ENCODE measurements around the gene CDKN1C. TPM values are rescaled to one million over a fixed set of nuclear protein-coding genes. Genes with fewer than 3 reads are reported as not detected.

CDKN1C gene
- total RNA-seq, 2 donors from 2014 or later = 10.9 to 18.2 TPM

- DNase-seq = no peak
- H3K27me3 ChIP-seq = no peaks in the 10 kb centered on the region
- no peaks in the 10 kb centered on the region for H3K4me1 ChIP-seq
- TF ChIP-seq CTCF (IDR thresholded peaks at IDR 0.05) = no peak
- H3K36me3 ChIP-seq = no peaks in the 10 kb centered on the region
- no peaks in the 10 kb centered on the region for H3K9me3 ChIP-seq
- no peak overlapping the region for H3K27ac ChIP-seq
- intact Hi-C loops (cut with DNase I) = no loop called here
- H3K4me3 ChIP-seq = no peak overlapping the region
- no peak overlapping the region for H3K9ac ChIP-seq (ENCODE audit: low read depth in 2 of 2, low read length in 2 of 2)
These were observed 42.0 kb downstream of the CDKN1C start for GRCh38 chr11:2843551-2843950.

- H3K27me3 ChIP-seq = no peaks in the 10 kb centered on the region
- intact Hi-C loops (cut with DNase I) = no loop called here
- H3K9ac ChIP-seq (ENCODE audit: low read depth in 2 of 2, low read length in 2 of 2) = no peak overlapping the region
- H3K36me3 ChIP-seq = no peaks in the 10 kb centered on the region
- H3K4me1 ChIP-seq = no peaks in the 10 kb centered on the region
- no peak overlapping the region for H3K27ac ChIP-seq
- H3K4me3 ChIP-seq = no peak overlapping the region
- TF ChIP-seq CTCF (IDR thresholded peaks at IDR 0.05) = no peak
- H3K9me3 ChIP-seq = no peaks in the 10 kb centered on the region
- DNase-seq = no peak
These were observed 42.7 kb downstream of the CDKN1C start for GRCh38 chr11:2842876-2843275.

GRCh38 chr11:2841411-2842190, 44.0 kb downstream of the CDKN1C start:
- Histone ChIP-seq H3K4me1 (no peaks in the 10 kb centered on the region), H3K9me3 (no peaks in the 10 kb centered on the region), H3K27me3 (no peaks in the 10 kb centered on the region), H3K36me3 (no peaks in the 10 kb centered on the region), H3K27ac (no peak overlapping the region), H3K4me3 (no peak overlapping the region), H3K9ac (ENCODE audit: low read depth in 2 of 2, low read length in 2 of 2) (no peak overlapping the region)
- TF ChIP-seq CTCF (IDR thresholded peaks at IDR 0.05) = no peak
- no peak for DNase-seq
- intact Hi-C loops (cut with DNase I) = no loop called here

GRCh38 chr11:2839395-2839943, 46.1 kb downstream of the CDKN1C start:
- intact Hi-C loops (cut with DNase I) = no loop called here
- Histone ChIP-seq H3K9me3 (no peaks in the 10 kb centered on the region), H3K4me3 (no peak overlapping the region), H3K9ac (ENCODE audit: low read depth in 2 of 2, low read length in 2 of 2) (no peak overlapping the region), H3K4me1 (no peaks in the 10 kb centered on the region), H3K27me3 (no peaks in the 10 kb centered on the region), H3K36me3 (no peaks in the 10 kb centered on the region), H3K27ac (no peak overlapping the region)
- no peak for TF ChIP-seq CTCF (IDR thresholded peaks at IDR 0.05)
- no peak for DNase-seq

- H3K9ac ChIP-seq (ENCODE audit: low read depth in 2 of 2, low read length in 2 of 2) = no peak overlapping the region
- intact Hi-C loops (cut with DNase I) = no loop called here
- H3K9me3 ChIP-seq = no peaks in the 10 kb centered on the region
- H3K36me3 ChIP-seq = no peaks in the 10 kb centered on the region
- no peak overlapping the region for H3K27ac ChIP-seq
- TF ChIP-seq CTCF (IDR thresholded peaks at IDR 0.05) = no peak
- no peak for DNase-seq
- no peaks in the 10 kb centered on the region for H3K27me3 ChIP-seq
- no peak overlapping the region for H3K4me3 ChIP-seq
- no peaks in the 10 kb centered on the region for H3K4me1 ChIP-seq
These were observed 46.8 kb downstream of the CDKN1C start for GRCh38 chr11:2838676-2839294.
